Measurements from ENCODE around the gene CCDC142. TPM values are rescaled to one million over a fixed set of nuclear protein-coding genes. Genes with fewer than 3 reads are reported as not detected.

Gene CCDC142
- total and polyA plus RNA-seq, 2 donors (not counting 1 experiment from before 2014, with no cell fraction given), result 13.0 to 61.6 TPM

DNA sequence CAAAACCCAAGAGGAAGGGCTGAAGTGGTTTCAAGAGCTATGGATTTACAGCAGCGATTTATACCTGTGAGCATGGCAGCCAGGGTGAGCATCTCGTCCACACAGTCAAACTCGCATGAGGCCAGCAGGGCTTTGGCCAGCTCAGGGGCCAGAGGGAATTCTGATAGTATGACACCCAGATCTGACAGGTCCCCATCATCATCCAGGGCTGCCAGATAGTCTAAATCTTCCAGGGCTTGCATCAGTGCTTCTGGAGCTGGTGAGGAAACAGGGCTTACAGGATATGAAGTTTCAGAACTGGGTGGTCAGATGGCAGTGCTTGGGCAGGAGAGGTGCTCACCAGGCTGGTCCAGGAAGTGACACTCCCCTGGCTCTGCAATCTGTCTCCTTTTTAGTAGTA, 39.7 kb upstream of the CCDC142 start:
- Histone ChIP-seq H3K79me2 (ENCODE audit: control insufficient read depth, insufficient read depth, low read length) (no peaks in the 10 kb centered on the region), H2AFZ (ENCODE audit: insufficient read depth, low read depth, low read length, poor library complexity, severe bottlenecking) (no peak overlapping the region), H3K36me3 (replicated peaks in 1 of 2; ENCODE audit: control extremely low read depth in 1 of 2, control insufficient read depth in 1 of 2, extremely low read depth in 1 of 2, insufficient read depth in 2 of 2, low read length in 1 of 2) (peaks cover 0 to 22% of the 10 kb centered on the region in 2 experiments), H3K4me3 (ENCODE audit: control extremely low read depth in 1 of 5, extremely low read depth in 1 of 5, insufficient read depth in 1 of 5, low read depth in 2 of 5, low read length in 4 of 5) (no peak overlapping the region), H3K27me3 (replicated peaks in 1 of 4; ENCODE audit: control extremely low read depth in 1 of 4, control insufficient read depth in 3 of 4, insufficient read depth in 4 of 4, low read length in 3 of 4) (peaks cover 0 to 33% (median 26%) of the 10 kb centered on the region in 4 experiments), H4K20me1 (ENCODE audit: control insufficient read depth, insufficient read depth, low read length, poor library complexity, severe bottlenecking) (peaks cover 12% of the 10 kb centered on the region), H3K9me3 (ENCODE audit: control extremely low read depth in 1 of 3, control insufficient read depth in 2 of 3, insufficient read depth in 1 of 3, low read length in 2 of 3) (peaks cover 0 to 1% (median 0%) of the 10 kb centered on the region in 3 donors), H3K27ac (ENCODE audit: low read length in 2 of 2) (no peak overlapping the region), H3K4me2 (replicated peaks; ENCODE audit: low read depth, low read length, poor library complexity, severe bottlenecking) (no peak overlapping the region), H3K9ac (ENCODE audit: low read length) (no peak overlapping the region), H3K4me1 (ENCODE audit: control insufficient read depth in 2 of 2, insufficient read depth in 2 of 2, low read length in 2 of 2) (peaks cover 16 to 22% of the 10 kb centered on the region in 2 donors)
- ATAC-seq (ENCODE audit: low read depth) (no peak), DNase-seq (no peak)
- 90% methylated on average over 3 of the region's 3 CpGs for WGBS (ENCODE audit: insufficient coverage)
- TF ChIP-seq EZH2 (IDR thresholded peaks at IDR 0.05; ENCODE audit: borderline replicate concordance, insufficient read depth, low read depth, low read length, poor library complexity, severe bottlenecking) (no peak), CTCF (IDR thresholded peaks at IDR 0.05) (no peak)
- Mint-ChIP-seq H3K9me3 (ENCODE audit: insufficient read depth) (no peaks in the 10 kb centered on the region), H3K4me1 (peaks cover 12% of the 10 kb centered on the region), H3K4me3 (no peak overlapping the region), H3K27ac (no peak overlapping the region), H3K27me3 (peaks cover 31% of the 10 kb centered on the region)
- intact Hi-C loops (cut with micrococcal nuclease), result no loop called here
- CTCF ChIA-PET, result interaction anchor here (0.9 to 1.2 kb wide), 3 partner anchors 9 to 16 kb away, joined by 3 to 4 read pairs (median 3); no protein-coding TSS in a partner anchor
- POLR2A ChIA-PET, result no interaction called here

- Histone ChIP-seq H3K27ac (ENCODE audit: low read length in 2 of 2) (no peak overlapping the region), H2AFZ (ENCODE audit: insufficient read depth, low read depth, low read length, poor library complexity, severe bottlenecking) (peak overlapping the region; percentile 71), H3K4me1 (ENCODE audit: control insufficient read depth in 2 of 2, insufficient read depth in 2 of 2, low read length in 2 of 2) (peaks cover 36 to 50% of the 10 kb centered on the region in 2 donors), H3K36me3 (replicated peaks in 1 of 2; ENCODE audit: control extremely low read depth in 1 of 2, control insufficient read depth in 1 of 2, extremely low read depth in 1 of 2, insufficient read depth in 2 of 2, low read length in 1 of 2) (no peaks in the 10 kb centered on the region), H3K4me3 (ENCODE audit: control extremely low read depth in 1 of 5, extremely low read depth in 1 of 5, insufficient read depth in 1 of 5, low read depth in 2 of 5, low read length in 4 of 5) (peak overlapping the region in 4 of 5 experiments; percentile 35 to 68 (median 54)), H4K20me1 (ENCODE audit: control insufficient read depth, insufficient read depth, low read length, poor library complexity, severe bottlenecking) (peaks cover 6% of the 10 kb centered on the region), H3K9ac (ENCODE audit: low read length) (peak overlapping the region; percentile 67), H3K79me2 (ENCODE audit: control insufficient read depth, insufficient read depth, low read length) (no peaks in the 10 kb centered on the region), H3K27me3 (replicated peaks in 1 of 4; ENCODE audit: control extremely low read depth in 1 of 4, control insufficient read depth in 3 of 4, insufficient read depth in 4 of 4, low read length in 3 of 4) (peaks cover 2 to 88% (median 68%) of the 10 kb centered on the region in 4 experiments), H3K9me3 (ENCODE audit: control extremely low read depth in 1 of 3, control insufficient read depth in 2 of 3, insufficient read depth in 1 of 3, low read length in 2 of 3) (peaks cover 0 to 31% (median 1%) of the 10 kb centered on the region in 3 donors), H3K4me2 (replicated peaks; ENCODE audit: low read depth, low read length, poor library complexity, severe bottlenecking) (peak overlapping the region; percentile 96)
- no peaks in the 10 kb centered on the region for H3K9me3 Mint-ChIP-seq (ENCODE audit: insufficient read depth)
- intact Hi-C loops (cut with micrococcal nuclease), result loop anchor here (1.0 kb wide), 1 partner anchor 9 kb away; the partner anchor contains the start of gene PCGF1
- POLR2A ChIA-PET, result interaction anchor here (0.9 to 2.5 kb wide), 5 partner anchors 9 to 19 kb away, joined by 3 to 9 read pairs (median 4); partner anchors contain the start of genes LBX2 and PCGF1
- H3K27me3 Mint-ChIP-seq, result peaks cover 66% of the 10 kb centered on the region
- TF ChIP-seq CTCF (IDR thresholded peaks at IDR 0.05), result no peak
- no peak for TF ChIP-seq EZH2 (IDR thresholded peaks at IDR 0.05; ENCODE audit: borderline replicate concordance, insufficient read depth, low read depth, low read length, poor library complexity, severe bottlenecking)
- H3K27ac Mint-ChIP-seq, result no peak overlapping the region
- ATAC-seq (ENCODE audit: low read depth) (no peak), DNase-seq (no peak)
- H3K4me1 Mint-ChIP-seq, result peaks cover 28% of the 10 kb centered on the region
- WGBS (ENCODE audit: insufficient coverage), result 71% methylated on average over 13 of the region's 13 CpGs
- CTCF ChIA-PET, result interaction anchor here (0.6 to 1.4 kb wide), 5 partner anchors 10 to 72 kb away, joined by 3 to 5 read pairs (median 4); partner anchors contain the start of genes AUP1, CCDC142, HTRA2 and PCGF1
- H3K4me3 Mint-ChIP-seq, result peak overlapping the region; percentile 86
Observed at GRCh38 chr2:74516650-74517049, 33.9 kb upstream of the CCDC142 start.
